ENCODE data around the gene PIEZO2.

PIEZO2 gene

DNA sequence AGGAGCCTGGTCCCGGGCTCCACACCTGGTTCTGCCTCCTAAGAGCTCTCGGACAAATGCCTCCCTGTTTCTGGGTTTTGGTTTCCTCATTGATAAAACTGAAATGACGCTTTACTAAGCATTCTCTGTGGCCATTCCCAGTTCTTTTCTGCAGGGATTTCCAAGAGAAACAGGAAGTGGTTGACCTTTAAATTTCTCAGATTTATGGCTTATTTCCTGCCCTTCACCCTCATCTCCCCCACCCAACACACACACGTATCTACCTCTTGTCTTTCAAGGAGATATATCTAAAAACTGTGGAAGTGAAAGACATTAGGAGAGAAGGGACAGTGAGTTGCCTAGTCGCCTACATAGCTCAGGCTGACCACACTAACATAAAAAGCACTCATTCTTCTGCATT lies 53.0 kb downstream of the PIEZO2 start:
- Histone ChIP-seq H3K4me3 (no peak overlapping the region), H3K9ac (no peak overlapping the region), H3K27me3 (no peaks in the 10 kb centered on the region), H3K9me3 (no peaks in the 10 kb centered on the region), H3K4me2 (no peak overlapping the region), H3K27ac (no peak overlapping the region), H3K36me3 (no peaks in the 10 kb centered on the region), H3K4me1 (no peaks in the 10 kb centered on the region), H4K20me1 (no peaks in the 10 kb centered on the region)
- no peak for TF ChIP-seq Cebpa-rat (IDR thresholded peaks at IDR 0.05)

- Histone ChIP-seq H3K27ac (no peak overlapping the region), H3K27me3 (no peaks in the 10 kb centered on the region), H4K20me1 (no peaks in the 10 kb centered on the region), H3K36me3 (no peaks in the 10 kb centered on the region), H3K9me3 (no peaks in the 10 kb centered on the region), H3K9ac (no peak overlapping the region), H3K4me1 (no peaks in the 10 kb centered on the region), H3K4me2 (no peak overlapping the region), H3K4me3 (no peak overlapping the region)
- TF ChIP-seq Cebpa-rat (IDR thresholded peaks at IDR 0.05) = no peak
Observed at GRCh38 chr18:11095674-11096293, 53.6 kb downstream of the PIEZO2 start.

DNA sequence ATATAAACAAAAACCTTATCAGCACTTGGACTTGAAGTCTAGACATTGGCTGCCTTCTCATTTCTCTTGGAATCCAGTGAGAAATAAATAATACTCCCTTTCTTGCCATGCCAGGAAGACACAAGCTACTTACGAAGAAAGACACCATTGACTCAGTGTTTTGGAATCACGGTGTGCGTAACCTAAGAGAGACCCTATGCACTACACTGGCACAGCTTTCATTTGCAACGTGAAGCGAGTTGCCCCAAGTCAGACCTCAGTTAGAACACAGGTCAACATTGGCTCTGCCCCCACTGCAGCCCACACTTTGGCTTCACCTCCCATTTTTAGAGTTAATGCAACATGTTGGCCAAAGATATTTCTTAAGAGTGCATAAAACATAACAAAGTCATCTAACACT lies 54.2 kb downstream of the PIEZO2 start:
- Histone ChIP-seq H4K20me1 (no peaks in the 10 kb centered on the region), H3K4me3 (no peak overlapping the region), H3K9me3 (no peaks in the 10 kb centered on the region), H3K4me1 (no peaks in the 10 kb centered on the region), H3K27ac (no peak overlapping the region), H3K4me2 (no peak overlapping the region), H3K27me3 (no peaks in the 10 kb centered on the region), H3K9ac (no peak overlapping the region), H3K36me3 (no peaks in the 10 kb centered on the region)
- TF ChIP-seq Cebpa-rat (IDR thresholded peaks at IDR 0.05) = no peak

- Histone ChIP-seq H3K4me3 (no peak overlapping the region), H3K9ac (no peak overlapping the region), H3K27me3 (no peaks in the 10 kb centered on the region), H3K27ac (no peak overlapping the region), H3K4me2 (no peak overlapping the region), H3K9me3 (no peaks in the 10 kb centered on the region), H3K4me1 (no peaks in the 10 kb centered on the region), H4K20me1 (no peaks in the 10 kb centered on the region), H3K36me3 (no peaks in the 10 kb centered on the region)
- no peak for TF ChIP-seq Cebpa-rat (IDR thresholded peaks at IDR 0.05)
Observed at GRCh38 chr18:11091746-11092145, 57.6 kb downstream of the PIEZO2 start.

- Histone ChIP-seq H3K27me3 (no peaks in the 10 kb centered on the region), H3K4me2 (no peak overlapping the region), H3K9me3 (no peaks in the 10 kb centered on the region), H3K9ac (no peak overlapping the region), H3K4me3 (no peak overlapping the region), H3K27ac (no peak overlapping the region), H4K20me1 (no peaks in the 10 kb centered on the region), H3K36me3 (no peaks in the 10 kb centered on the region), H3K4me1 (no peaks in the 10 kb centered on the region)
- TF ChIP-seq Cebpa-rat (IDR thresholded peaks at IDR 0.05) = no peak
Observed at GRCh38 chr18:11089931-11090715, 59.2 kb downstream of the PIEZO2 start.

GRCh38 chr18:11081009-11081532 lies 68.3 kb downstream of the PIEZO2 start:
- TF ChIP-seq Cebpa-rat (IDR thresholded peaks at IDR 0.05) = no peak
- no peaks in the 10 kb centered on the region for H3K36me3 ChIP-seq
- no peaks in the 10 kb centered on the region for H3K27me3 ChIP-seq
- no peaks in the 10 kb centered on the region for H3K9me3 ChIP-seq
- H3K9ac ChIP-seq = no peak overlapping the region
- H4K20me1 ChIP-seq = no peaks in the 10 kb centered on the region
- H3K27ac ChIP-seq = no peak overlapping the region
- no peak overlapping the region for H3K4me3 ChIP-seq
- H3K4me1 ChIP-seq = no peaks in the 10 kb centered on the region
- no peak overlapping the region for H3K4me2 ChIP-seq

DNA sequence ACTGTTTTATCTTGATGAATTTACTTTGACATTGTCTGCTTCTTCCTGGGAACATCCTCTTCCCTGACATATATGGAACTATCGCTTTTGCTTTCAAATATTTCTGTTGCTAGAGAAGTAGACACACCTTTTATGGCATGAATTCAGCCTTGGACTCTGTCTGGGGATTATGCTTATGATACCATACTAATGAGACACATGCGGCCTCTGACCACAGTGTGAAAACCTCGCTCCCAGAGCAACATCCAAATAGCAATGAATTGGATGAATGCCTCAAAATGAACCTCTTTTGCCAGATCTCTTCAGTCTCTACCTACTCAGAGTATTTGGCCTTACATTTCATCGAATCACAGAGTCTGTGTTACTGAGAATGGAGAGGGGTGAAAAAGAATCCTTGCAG lies 70.9 kb downstream of the PIEZO2 start:
- Histone ChIP-seq H3K27ac (no peak overlapping the region), H3K27me3 (no peaks in the 10 kb centered on the region), H3K9me3 (no peaks in the 10 kb centered on the region), H3K4me2 (no peak overlapping the region), H3K36me3 (no peaks in the 10 kb centered on the region), H3K9ac (no peak overlapping the region), H3K4me1 (no peaks in the 10 kb centered on the region), H4K20me1 (no peaks in the 10 kb centered on the region), H3K4me3 (no peak overlapping the region)
- no peak for TF ChIP-seq Cebpa-rat (IDR thresholded peaks at IDR 0.05)

DNA sequence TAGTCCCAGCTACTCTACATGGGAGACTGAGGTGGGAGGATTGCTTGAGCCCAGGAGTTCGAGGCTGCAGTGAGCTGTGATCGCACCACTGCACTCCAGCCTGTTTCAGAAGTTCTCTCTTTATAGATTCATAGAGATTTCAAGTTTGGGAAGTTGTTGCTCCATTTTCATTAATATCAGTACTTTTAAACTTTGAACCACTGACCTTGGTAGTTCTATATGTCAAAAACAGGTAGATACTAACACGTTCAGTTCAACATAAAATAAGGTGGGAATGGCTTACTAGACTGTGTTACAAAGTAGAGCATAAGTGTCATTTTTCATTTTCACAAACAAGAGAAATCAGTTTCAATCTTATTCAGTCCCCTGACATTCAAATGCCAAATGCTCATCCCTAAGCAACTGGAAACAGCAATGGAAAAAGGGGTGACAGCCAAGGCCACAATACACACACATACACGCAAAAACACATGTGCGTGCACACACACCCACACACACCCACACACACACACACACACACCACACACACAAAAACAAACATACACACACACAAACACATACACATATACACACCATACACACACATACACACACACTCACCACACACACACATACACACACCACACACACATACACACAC lies 71.7 kb downstream of the PIEZO2 start:
- Histone ChIP-seq H3K9me3 (no peaks in the 10 kb centered on the region), H4K20me1 (no peaks in the 10 kb centered on the region), H3K36me3 (no peaks in the 10 kb centered on the region), H3K4me1 (no peaks in the 10 kb centered on the region), H3K27ac (no peak overlapping the region), H3K9ac (no peak overlapping the region), H3K4me3 (no peak overlapping the region), H3K27me3 (no peaks in the 10 kb centered on the region), H3K4me2 (no peak overlapping the region)
- TF ChIP-seq Cebpa-rat (IDR thresholded peaks at IDR 0.05) = no peak

DNA sequence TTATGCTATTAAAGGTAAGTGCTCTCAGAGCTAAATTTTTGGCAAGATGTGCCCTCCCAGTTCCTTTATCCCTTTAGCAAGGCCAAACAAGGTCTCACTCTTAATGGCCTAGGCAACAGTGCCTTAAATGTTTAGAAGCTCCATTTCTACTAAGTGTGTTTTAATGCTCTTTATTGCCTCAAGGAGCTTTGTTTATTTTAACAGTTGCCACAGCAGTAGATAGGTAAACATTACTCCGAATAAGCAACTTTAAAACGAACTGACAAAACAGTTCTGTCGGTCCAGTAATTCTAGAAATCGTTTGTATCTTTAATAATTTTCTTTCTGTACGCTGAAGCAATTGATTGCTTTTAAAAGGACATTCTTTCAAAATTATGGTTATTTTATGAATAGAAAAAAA lies 74.5 kb downstream of the PIEZO2 start:
- Histone ChIP-seq H3K9me3 (no peaks in the 10 kb centered on the region), H3K36me3 (no peaks in the 10 kb centered on the region), H3K4me2 (no peak overlapping the region), H3K9ac (no peak overlapping the region), H3K4me1 (no peaks in the 10 kb centered on the region), H3K27me3 (no peaks in the 10 kb centered on the region), H3K4me3 (no peak overlapping the region), H3K27ac (no peak overlapping the region), H4K20me1 (no peaks in the 10 kb centered on the region)
- TF ChIP-seq Cebpa-rat (IDR thresholded peaks at IDR 0.05) = no peak

DNA sequence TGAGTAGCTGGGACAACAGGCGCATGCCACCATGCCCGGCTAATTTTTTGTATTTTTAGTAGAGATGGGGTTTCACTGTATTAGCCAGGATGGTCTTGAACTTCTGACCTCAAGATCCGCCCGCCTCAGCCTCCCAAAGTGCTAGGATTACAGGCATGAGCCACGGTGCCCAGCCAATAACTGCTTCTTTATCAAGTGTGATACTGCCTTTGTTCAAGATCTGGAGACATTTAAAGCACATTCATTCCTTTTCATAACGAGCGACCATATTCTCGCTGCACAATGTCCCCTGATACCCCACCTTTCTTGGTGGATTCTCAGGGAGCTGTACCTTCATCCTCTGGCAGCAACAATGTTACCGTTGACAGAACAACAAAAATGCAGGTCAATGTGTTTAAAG lies 75.4 kb downstream of the PIEZO2 start:
- Histone ChIP-seq H3K4me1 (no peaks in the 10 kb centered on the region), H3K36me3 (no peaks in the 10 kb centered on the region), H3K9ac (no peak overlapping the region), H3K27ac (no peak overlapping the region), H3K4me2 (no peak overlapping the region), H3K4me3 (no peak overlapping the region), H4K20me1 (no peaks in the 10 kb centered on the region), H3K9me3 (no peaks in the 10 kb centered on the region), H3K27me3 (no peaks in the 10 kb centered on the region)
- TF ChIP-seq Cebpa-rat (IDR thresholded peaks at IDR 0.05) = no peak
